HEK293 (cell line): ENCODE measurements around the gene ZNF536.
"Not testable (repeated sequence)": the region's sequence is repeated elsewhere in the genome, so short reads cannot be mapped to it uniquely, and the experiment has no call there.

ENCODE experiments used
- CTCF ChIA-PET: fragments of 350-600 bp; formaldehyde crosslinking; extraction: SDS; loops from one replicate; lab custom pipeline; 2021; ENCODE audit warnings: antibody characterized with exemption; lab: Yijun Ruan, JAX
- POLR2A ChIA-PET: fragments of 300-600 bp; formaldehyde crosslinking; extraction: SDS; loops from one replicate; lab custom pipeline; 2020; ENCODE audit warnings: antibody characterized with exemption, inconsistent platforms; lab: Yijun Ruan, JAX
- H3K27ac ChIP-seq: fragments of 200-500 bp; sonication (Bioruptor generic); 2 replicates; pipeline ENCODE4 v1.5.1; 2014; ENCODE audit warnings: low read depth, low read length, control low read depth, inconsistent platforms; ENCODE audit errors: extremely low read depth
- H3K36me3 ChIP-seq, 2 experiments: fragments of 200-500 bp in 1 of 2; sonication (Bioruptor generic) in 1 of 2; 1 replicate in 1 of 2; 2 replicates in 1 of 2; pipeline ENCODE4 v1.5.1; 2014 to 2017; ENCODE audit warnings: inconsistent platforms in 2 of 2, low read length in 2 of 2; ENCODE audit not compliant: control insufficient read depth in 2 of 2, insufficient read depth in 1 of 2
- H3K4me1 ChIP-seq: fragments of 200-500 bp; sonication (Bioruptor generic); 2 replicates; pipeline ENCODE4 v1.5.1; 2014; ENCODE audit warnings: mild to moderate bottlenecking, low read length, inconsistent platforms; ENCODE audit not compliant: control insufficient read depth, insufficient read depth
- H3K4me3 ChIP-seq: 2 replicates; pipeline ENCODE4 v1.5.1; 2011; ENCODE audit warnings: low read depth, mild to moderate bottlenecking, control low read depth, low read length, moderate library complexity
- H3K9me3 ChIP-seq: fragments of 200-500 bp; sonication (Bioruptor generic); 2 replicates; pipeline ENCODE4 v1.5.1; 2014; ENCODE audit warnings: low read depth, low read length, inconsistent platforms; ENCODE audit not compliant: control insufficient read depth, insufficient read depth
- ATF2 ChIP-seq: fragments of 450-650 bp; formaldehyde crosslinking; IDR thresholded peaks from 2 replicates; pipeline ENCODE4 v1.5.1; 2016; ENCODE audit warnings: missing biosample characterization, missing genetic modification characterization, low read depth
- BCL11A ChIP-seq: fragments of 450-650 bp; formaldehyde crosslinking; IDR thresholded peaks from 2 replicates; pipeline ENCODE4 v1.5.1; 2016; ENCODE audit warnings: low read depth, missing biosample characterization, missing genetic modification characterization
- KLF8 ChIP-seq: fragments of 450-650 bp; formaldehyde crosslinking; IDR thresholded peaks from 2 replicates; pipeline ENCODE4 v1.5.1; 2016; ENCODE audit warnings: missing biosample characterization, missing genetic modification characterization
- MYNN ChIP-seq: fragments of 450-650 bp; formaldehyde crosslinking; IDR thresholded peaks from 2 replicates; pipeline ENCODE4 v1.5.1; 2016; ENCODE audit warnings: missing biosample characterization, missing genetic modification characterization, borderline replicate concordance
- PBX3 ChIP-seq: sonication (generic); formaldehyde crosslinking; IDR thresholded peaks from 2 replicates; pipeline ENCODE4 v1.8.1; 2022; ENCODE audit warnings: mild to moderate bottlenecking, moderate library complexity, missing genetic modification reagents
- REST ChIP-seq: fragments of 450-650 bp; formaldehyde crosslinking; IDR thresholded peaks from 2 replicates; pipeline ENCODE4 v1.5.1; 2016; ENCODE audit warnings: missing biosample characterization, missing genetic modification characterization
- SCRT2 ChIP-seq: fragments of 450-650 bp; formaldehyde crosslinking; IDR thresholded peaks from 2 replicates; pipeline ENCODE4 v1.5.1; 2016; ENCODE audit warnings: missing biosample characterization, missing genetic modification characterization
- YY1 ChIP-seq: fragments of 450-650 bp; formaldehyde crosslinking; IDR thresholded peaks from 2 replicates; pipeline ENCODE4 v1.5.1; 2018; ENCODE audit warnings: missing biosample characterization, missing genetic modification characterization
- ZNF132 ChIP-seq: fragments of 450-650 bp; formaldehyde crosslinking; IDR thresholded peaks from 2 replicates; pipeline ENCODE4 v1.5.1; 2017; ENCODE audit warnings: missing biosample characterization, missing genetic modification characterization, borderline replicate concordance
- ZNF133 ChIP-seq: fragments of 450-650 bp; formaldehyde crosslinking; IDR thresholded peaks from 2 replicates; pipeline ENCODE4 v1.5.1; 2016; ENCODE audit warnings: missing biosample characterization, missing genetic modification characterization
- ZNF146 ChIP-seq: fragments of 450-650 bp; formaldehyde crosslinking; IDR thresholded peaks from 2 replicates; pipeline ENCODE4 v1.5.1; 2016; ENCODE audit warnings: missing biosample characterization, missing genetic modification characterization
- ZNF184 ChIP-seq: fragments of 450-650 bp; IDR thresholded peaks from 2 replicates; pipeline ENCODE4 v1.5.1; 2018; ENCODE audit warnings: missing biosample characterization, mild to moderate bottlenecking, missing genetic modification characterization
- ZNF23 ChIP-seq: fragments of 450-650 bp; formaldehyde crosslinking; IDR thresholded peaks from 2 replicates; pipeline ENCODE4 v1.5.1; 2016; ENCODE audit warnings: missing biosample characterization, missing genetic modification characterization, borderline replicate concordance
- ZNF280D ChIP-seq: fragments of 450-650 bp; formaldehyde crosslinking; IDR thresholded peaks from 2 replicates; pipeline ENCODE4 v1.5.1; 2016; ENCODE audit warnings: missing biosample characterization, missing genetic modification characterization
- ZNF292 ChIP-seq: fragments of 450-650 bp; formaldehyde crosslinking; IDR thresholded peaks from 2 replicates; pipeline ENCODE4 v1.5.1; 2016; ENCODE audit warnings: low read depth, missing biosample characterization, missing genetic modification characterization, borderline replicate concordance
- ZNF473 ChIP-seq: fragments of 450-650 bp; formaldehyde crosslinking; IDR thresholded peaks from 2 replicates; pipeline ENCODE4 v1.5.1; 2017; ENCODE audit warnings: missing biosample characterization, missing genetic modification characterization
- ZNF518A ChIP-seq: fragments of 450-650 bp; formaldehyde crosslinking; conservative IDR thresholded peaks from 2 replicates; pipeline ENCODE4 v1.5.1; 2016; ENCODE audit warnings: low read depth, missing biosample characterization, missing genetic modification characterization
- ZNF580 ChIP-seq: fragments of 450-650 bp; formaldehyde crosslinking; IDR thresholded peaks from 2 replicates; pipeline ENCODE4 v1.5.1; 2016; ENCODE audit warnings: missing biosample characterization, missing genetic modification characterization
- ZNF660 ChIP-seq: fragments of 450-650 bp; IDR thresholded peaks from 2 replicates; pipeline ENCODE4 v1.5.1; 2018; ENCODE audit warnings: missing biosample characterization, mild to moderate bottlenecking, missing genetic modification characterization
- ZNF677 ChIP-seq: fragments of 450-650 bp; IDR thresholded peaks from 2 replicates; pipeline ENCODE4 v1.5.0; 2018; ENCODE audit warnings: missing biosample characterization, mild to moderate bottlenecking, missing genetic modification characterization, moderate library complexity

Gene ZNF536

GRCh38 chr19:30398539-30398938 is 26.4 kb downstream of the ZNF536 start:
- peak; percentile 95 for TF ChIP-seq ZNF580 (tag by site-specific recombination)
- 0 out of 2 replicates have a peak, but pooled peaks have one; percentile 28 for TF ChIP-seq KLF8
- peak; percentile 97 for TF ChIP-seq ZNF280D (tag by site-specific recombination)
- TF ChIP-seq YY1, result 0 out of 2 replicates have a peak, but pooled peaks have one; percentile 18
- TF ChIP-seq ZNF146 (tag by site-specific recombination), result peak; percentile 100
- POLR2A ChIA-PET, H3K9me3 ChIP-seq, H3K36me3 ChIP-seq, H3K27ac ChIP-seq, H3K4me1 ChIP-seq, H3K4me3 ChIP-seq: not testable (repeated sequence)
- CTCF ChIA-PET, result interaction anchor here (1.0 kb wide), 1 partner anchor 8 kb away, joined by 5 read pairs; no protein-coding TSS in a partner anchor

- ChIA-PET POLR2A (no interaction called here), CTCF (interaction anchor here (0.6 to 0.8 kb wide), 4 partner anchors 50 to 241 kb away, joined by 3 to 4 read pairs (median 3); no protein-coding TSS in a partner anchor)
- no peak for TF ChIP-seq ZNF184 (tag by site-specific recombination)
- TF ChIP-seq ZNF518A (tag by site-specific recombination), result no peak
- TF ChIP-seq ZNF660, result no peak
- no peak for TF ChIP-seq PBX3 (CRISPR knock-in tag)
- no peak for TF ChIP-seq REST (tag by site-specific recombination)
- TF ChIP-seq ZNF473 (tag by site-specific recombination), result no peak
- no peak for TF ChIP-seq SCRT2 (tag by site-specific recombination)
- no peak for TF ChIP-seq ZNF132 (tag by site-specific recombination)
- no peak for TF ChIP-seq MYNN
- TF ChIP-seq BCL11A, result no peak
- TF ChIP-seq ZNF677 (tag by site-specific recombination), result no peak
- no peak for TF ChIP-seq ZNF133 (tag by site-specific recombination)
- TF ChIP-seq ZNF23 (tag by site-specific recombination), result no peak
- TF ChIP-seq ZNF292 (tag by site-specific recombination), result no peak
- TF ChIP-seq ATF2 (tag by site-specific recombination), result no peak
These were observed 29.8 kb downstream of the ZNF536 start for GRCh38 chr19:30401956-30402355.

More at GRCh38 chr19:30401956-30402355, 29.8 kb downstream of the ZNF536 start:
- H3K4me1 ChIP-seq, result peaks cover 5% of the 10 kb centered on the region
- H3K27ac ChIP-seq, result no peak overlapping the region
- no peak overlapping the region for H3K4me3 ChIP-seq
- no peaks in the 10 kb centered on the region for H3K36me3 ChIP-seq
- H3K9me3 ChIP-seq, result no peaks in the 10 kb centered on the region; the same call in 1 of the 2 replicates
